Naive thymus-derived CD4-positive, alpha-beta T cell (primary cell): ENCODE results near the gene BTBD19. TPM values are rescaled to one million over a fixed set of nuclear protein-coding genes. Genes with fewer than 3 reads are reported as not detected.

Experiments
- ATAC-seq: fragments of 150-1000 bp; cut with Tn5 transposase; 2 replicates; pipeline ENCODE4 v1.10.0; 2021; ENCODE audit warnings: mild to moderate bottlenecking, moderate library complexity
- CTCF ChIA-PET: fragments of 350-600 bp; sonication (Branson Sonifier 250); formaldehyde crosslinking; loops from one replicate; lab custom pipeline; 2021; ENCODE audit warnings: antibody characterized with exemption; lab: Charles Lee
- POLR2A ChIA-PET: fragments of 350-600 bp; sonication (Branson Sonifier 250); formaldehyde crosslinking; loops from one replicate; lab custom pipeline; 2021; ENCODE audit warnings: antibody characterized with exemption, inconsistent platforms; lab: Charles Lee
- DNase-seq, 9 donors: peaks; one replicate each; pipeline versions ENCODE4 v3.0.0 to v3.0.0-alpha.2; 2020 to 2022; ENCODE audit warnings: mixed read lengths in 1 of 9
- H3K27ac ChIP-seq: one replicate; pipeline ENCODE4 v1.7.0; 2013; ENCODE audit warnings: mild to moderate bottlenecking, low read depth, low read length, moderate library complexity
- H3K27me3 ChIP-seq, 2 donors: one replicate each; pipeline ENCODE4 v1.7.0; 2013; ENCODE audit warnings: low read length in 2 of 2, mild to moderate bottlenecking in 2 of 2, moderate library complexity in 2 of 2; ENCODE audit not compliant: control insufficient read depth in 2 of 2, insufficient read depth in 2 of 2
- H3K36me3 ChIP-seq, 3 experiments: 1 replicate in 2 of 3; 2 replicates in 1 of 3; pipeline ENCODE4 v1.7.0; 2013; ENCODE audit warnings: low read length in 3 of 3, mild to moderate bottlenecking in 3 of 3, moderate library complexity in 1 of 3; ENCODE audit not compliant: insufficient read depth in 3 of 3, control insufficient read depth in 2 of 3
- H3K4me1 ChIP-seq, 2 donors: one replicate each; pipeline ENCODE4 v1.7.0; 2013; ENCODE audit warnings: low read length in 2 of 2, mild to moderate bottlenecking in 2 of 2, moderate library complexity in 1 of 2; ENCODE audit not compliant: control insufficient read depth in 2 of 2, insufficient read depth in 2 of 2
- H3K4me3 ChIP-seq: 2 replicates; pipeline ENCODE4 v1.7.0; 2013; ENCODE audit warnings: mild to moderate bottlenecking, low read length
- H3K9me3 ChIP-seq, 3 experiments: 1 replicate in 2 of 3; 2 replicates in 1 of 3; pipeline ENCODE4 v1.7.0; 2013; ENCODE audit warnings: low read length in 3 of 3; ENCODE audit not compliant: control insufficient read depth in 2 of 3
- H3K27ac Mint-ChIP-seq, 9 donors: one replicate each; pipeline ENCODE4 v1.8.0; 2020 to 2022; ENCODE audit warnings: mixed read lengths in 9 of 9, mild to moderate bottlenecking in 8 of 9, moderate library complexity in 5 of 9, inconsistent platforms in 2 of 9
- H3K27me3 Mint-ChIP-seq, 5 donors: one replicate each; pipeline ENCODE4 v1.8.0; 2021 to 2022; ENCODE audit warnings: mixed read lengths in 5 of 5, mild to moderate bottlenecking in 1 of 5
- H3K36me3 Mint-ChIP-seq, 5 donors: one replicate each; pipeline ENCODE4 v1.8.0; 2020 to 2022; ENCODE audit warnings: mixed read lengths in 5 of 5, mild to moderate bottlenecking in 3 of 5, inconsistent platforms in 1 of 5
- H3K4me1 Mint-ChIP-seq, 7 donors: one replicate each; pipeline ENCODE4 v1.8.0; 2020 to 2022; ENCODE audit warnings: mixed read lengths in 7 of 7, mild to moderate bottlenecking in 3 of 7, inconsistent platforms in 1 of 7
- H3K4me3 Mint-ChIP-seq, 10 donors: one replicate each; pipeline ENCODE4 v1.8.0; 2020 to 2022; ENCODE audit warnings: mild to moderate bottlenecking in 10 of 10, mixed read lengths in 10 of 10, moderate library complexity in 6 of 10, inconsistent platforms in 2 of 10
- H3K9me3 Mint-ChIP-seq, 11 donors: one replicate each; pipeline ENCODE4 v1.8.0; 2020 to 2022; ENCODE audit warnings: mixed read lengths in 11 of 11, mild to moderate bottlenecking in 4 of 11, inconsistent platforms in 1 of 11, moderate library complexity in 1 of 11
- intact Hi-C, 2 donors: fragments of 100-400 bp; cut with micrococcal nuclease; formaldehyde crosslinking; loops; one replicate each; pipeline ENCODE4 v1.15.1; 2023
- polyA plus RNA-seq, 2 donors: library from polyadenylated mRNA; unstranded; fragments of 300-500 nt; fragmentation: Illumina TruSeq; gene quantifications; one replicate each; pipeline ENCODE4 v1.2.3, GENCODE V29; 2021
- total RNA-seq, 6 experiments: library from RNA in 5 of 6; stranded (reverse) in 5 of 6; gene quantifications; 1 replicate in 5 of 6; 2 replicates in 1 of 6; pipeline ENCODE4 v1.2.3 and lab custom pipeline; 2021 to 2026

The BTBD19 gene
- total and polyA plus RNA-seq, 7 experiments from 2014 or later, result 0.07 to 47.2 (median 12.5) TPM

DNA sequence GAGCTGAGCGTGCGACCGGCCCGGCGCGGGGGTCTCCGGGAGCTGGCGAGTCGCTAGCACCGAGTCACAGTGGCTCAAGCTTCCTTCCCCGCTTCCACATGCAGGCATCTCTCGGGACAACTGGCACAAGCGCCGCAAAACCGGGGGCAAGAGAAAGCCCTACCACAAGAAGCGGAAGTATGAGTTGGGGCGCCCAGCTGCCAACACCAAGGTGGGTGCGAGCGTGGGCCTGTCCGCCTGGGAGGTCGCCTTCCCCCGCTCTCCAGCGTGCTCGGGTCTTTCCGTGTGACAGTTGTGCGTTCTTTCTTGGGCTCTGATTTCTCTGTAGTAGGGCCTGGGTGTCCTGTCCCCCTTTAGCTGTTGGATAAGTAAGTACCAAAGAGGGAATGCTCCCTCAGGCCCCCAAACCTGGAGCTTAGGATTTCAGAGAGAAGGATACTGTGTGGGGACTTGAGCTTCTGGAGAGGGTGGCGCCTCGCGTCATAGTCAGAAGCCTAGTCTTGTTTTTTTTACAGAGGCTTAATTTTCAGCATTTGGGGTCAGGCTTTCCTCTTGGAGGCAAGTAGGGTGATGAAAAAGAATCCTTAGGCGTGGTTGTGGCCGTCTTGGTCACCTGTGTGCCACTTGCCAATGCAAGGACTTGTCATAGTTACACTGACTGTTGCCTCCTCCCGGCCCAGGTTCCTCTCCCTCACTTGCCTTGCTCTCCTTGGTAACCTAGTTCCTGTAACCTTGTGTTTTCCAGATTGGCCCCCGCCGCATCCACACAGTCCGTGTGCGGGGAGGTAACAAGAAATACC, 32.2 kb upstream of the BTBD19 start:
- H3K9me3 Mint-ChIP-seq, result no peaks in the 10 kb centered on the region
- peak; percentile 30 for ATAC-seq
- intact Hi-C loops, result loop anchor here (1.0 to 10.0 kb wide), 15 partner anchors 8 to 909 kb away; partner anchors contain the start of genes KIF2C (in 2 of the 2), PLK3 (in 2 of the 2), RNU5D-1 (in 2 of the 2) and UROD (in 2 of the 2)
- CTCF ChIA-PET, result interaction anchor here (0.6 to 1.6 kb wide), 9 partner anchors 8 to 973 kb away, joined by 3 to 8 read pairs (median 3); partner anchors contain the start of genes HECTD3 and PLK3
- H3K27ac ChIP-seq, result peak overlapping the region; percentile 89
- H3K4me3 Mint-ChIP-seq, result peak overlapping the region; percentile 88 to 99 (median 92)
- no peaks in the 10 kb centered on the region for H3K27me3 ChIP-seq
- H3K36me3 ChIP-seq, result peaks cover 0 to 42% (median 7%) of the 10 kb centered on the region in 3 experiments
- peaks cover 20 to 48% (median 38%) of the 10 kb centered on the region in 7 donors for H3K4me1 Mint-ChIP-seq
- POLR2A ChIA-PET, result interaction anchor here (0.5 to 5.5 kb wide), 30 partner anchors 10 to 915 kb away, joined by 3 to 93 read pairs (median 5); partner anchors contain the start of genes BEST4, BTBD19, DYNLT4 and GPBP1L1
- peak overlapping the region; percentile 99 for H3K4me3 ChIP-seq
- no peaks in the 10 kb centered on the region for H3K27me3 Mint-ChIP-seq
- H3K27ac Mint-ChIP-seq, result peak overlapping the region; percentile 91 to 98 (median 94)
- peak in 1 of 9 donors; percentile 24 for DNase-seq
- H3K4me1 ChIP-seq, result peaks cover 6 to 19% of the 10 kb centered on the region in 2 donors
- no peaks in the 10 kb centered on the region for H3K9me3 ChIP-seq
- peaks cover 8 to 42% (median 21%) of the 10 kb centered on the region in 5 donors for H3K36me3 Mint-ChIP-seq

DNA sequence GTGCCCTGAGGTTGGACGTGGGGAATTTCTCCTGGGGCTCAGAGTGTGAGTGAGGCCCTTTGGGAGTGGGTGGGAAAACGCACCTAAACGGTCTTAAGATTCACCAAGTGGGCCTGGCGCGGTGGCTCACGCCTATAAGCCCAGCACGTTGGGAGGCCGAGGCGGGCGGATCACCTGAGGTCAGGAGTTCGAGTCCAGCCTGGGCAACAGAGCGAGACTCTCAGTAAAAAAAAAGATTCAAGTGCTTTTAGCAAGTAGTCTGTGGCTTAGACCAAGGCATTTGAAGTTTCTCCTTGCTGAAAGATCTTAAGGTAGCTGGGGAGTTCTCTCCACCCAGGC, 31.6 kb upstream of the BTBD19 start:
- H3K36me3 ChIP-seq, result peaks cover 0 to 47% (median 7%) of the 10 kb centered on the region in 3 experiments
- no peaks in the 10 kb centered on the region for H3K27me3 Mint-ChIP-seq
- ATAC-seq (no peak), DNase-seq (no peak)
- H3K27ac ChIP-seq, result peak overlapping the region; percentile 89
- H3K4me3 ChIP-seq, result peak overlapping the region; percentile 99
- H3K27ac Mint-ChIP-seq, result peak overlapping the region; percentile 91 to 98 (median 94)
- H3K4me1 Mint-ChIP-seq, result peaks cover 20 to 53% (median 41%) of the 10 kb centered on the region in 7 donors
- H3K9me3 Mint-ChIP-seq, result no peaks in the 10 kb centered on the region
- H3K4me1 ChIP-seq, result peaks cover 6 to 19% of the 10 kb centered on the region in 2 donors
- CTCF ChIA-PET, result interaction anchor here (1.6 kb wide), 1 partner anchor 24 kb away, joined by 8 read pairs; the partner anchor contains the start of gene PLK3
- intact Hi-C loops, result loop anchor here in 1 of 2 donors (10.0 kb wide), 1 partner anchor 908 kb away; the partner anchor contains the start of genes GPBP1L1 and TMEM69
- no peaks in the 10 kb centered on the region for H3K9me3 ChIP-seq
- peaks cover 8 to 47% (median 24%) of the 10 kb centered on the region in 5 donors for H3K36me3 Mint-ChIP-seq
- H3K4me3 Mint-ChIP-seq, result peak overlapping the region; percentile 88 to 99 (median 92)
- H3K27me3 ChIP-seq, result no peaks in the 10 kb centered on the region
- POLR2A ChIA-PET, result interaction anchor here (0.6 to 5.5 kb wide), 18 partner anchors 11 to 724 kb away, joined by 3 to 93 read pairs (median 12); partner anchors contain the start of genes BEST4, BTBD19, DYNLT4 and HECTD3

DNA sequence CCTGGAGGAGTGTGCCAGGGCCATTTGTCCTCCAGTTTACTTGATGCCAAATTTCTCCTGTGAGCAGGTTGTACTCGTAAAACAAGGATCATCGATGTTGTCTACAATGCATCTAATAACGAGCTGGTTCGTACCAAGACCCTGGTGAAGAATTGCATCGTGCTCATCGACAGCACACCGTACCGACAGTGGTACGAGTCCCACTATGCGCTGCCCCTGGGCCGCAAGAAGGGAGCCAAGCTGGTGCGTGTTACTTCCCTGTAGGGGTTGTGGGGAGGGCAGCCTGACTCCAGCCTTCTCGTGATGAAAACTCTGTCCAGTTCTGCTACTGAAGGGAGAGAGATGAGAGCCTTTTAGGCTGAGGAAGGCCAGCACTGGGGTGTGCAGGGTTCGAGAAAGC, 30.8 kb upstream of the BTBD19 start:
- Mint-ChIP-seq H3K27me3 (no peaks in the 10 kb centered on the region), H3K4me1 (peaks cover 20 to 53% (median 41%) of the 10 kb centered on the region in 7 donors), H3K4me3 (peak overlapping the region; percentile 8 to 99 (median 88)), H3K36me3 (peaks cover 8 to 53% (median 24%) of the 10 kb centered on the region in 5 donors), H3K27ac (peak overlapping the region; percentile 30 to 95 (median 77)), H3K9me3 (no peaks in the 10 kb centered on the region)
- no peaks in the 10 kb centered on the region for H3K27me3 ChIP-seq
- peaks cover 0 to 47% (median 7%) of the 10 kb centered on the region in 3 experiments for H3K36me3 ChIP-seq
- intact Hi-C loops, result loop anchor here in 1 of 2 donors (10.0 kb wide), 1 partner anchor 907 kb away; the partner anchor contains the start of genes GPBP1L1 and TMEM69
- H3K9me3 ChIP-seq, result no peaks in the 10 kb centered on the region
- no peak overlapping the region for H3K4me3 ChIP-seq
- POLR2A ChIA-PET, result interaction anchor here (0.8 to 5.5 kb wide), 8 partner anchors 10 to 518 kb away, joined by 3 to 93 read pairs (median 14); partner anchors contain the start of genes BEST4, BTBD19, DYNLT4 and RNU5D-1
- ATAC-seq (no peak), DNase-seq (no peak)
- peak overlapping the region; percentile 89 for H3K27ac ChIP-seq
- peaks cover 6 to 19% of the 10 kb centered on the region in 2 donors for H3K4me1 ChIP-seq
- CTCF ChIA-PET, result interaction anchor here (1.1 kb wide), 1 partner anchor 715 kb away, joined by 4 read pairs; no protein-coding TSS in a partner anchor

DNA sequence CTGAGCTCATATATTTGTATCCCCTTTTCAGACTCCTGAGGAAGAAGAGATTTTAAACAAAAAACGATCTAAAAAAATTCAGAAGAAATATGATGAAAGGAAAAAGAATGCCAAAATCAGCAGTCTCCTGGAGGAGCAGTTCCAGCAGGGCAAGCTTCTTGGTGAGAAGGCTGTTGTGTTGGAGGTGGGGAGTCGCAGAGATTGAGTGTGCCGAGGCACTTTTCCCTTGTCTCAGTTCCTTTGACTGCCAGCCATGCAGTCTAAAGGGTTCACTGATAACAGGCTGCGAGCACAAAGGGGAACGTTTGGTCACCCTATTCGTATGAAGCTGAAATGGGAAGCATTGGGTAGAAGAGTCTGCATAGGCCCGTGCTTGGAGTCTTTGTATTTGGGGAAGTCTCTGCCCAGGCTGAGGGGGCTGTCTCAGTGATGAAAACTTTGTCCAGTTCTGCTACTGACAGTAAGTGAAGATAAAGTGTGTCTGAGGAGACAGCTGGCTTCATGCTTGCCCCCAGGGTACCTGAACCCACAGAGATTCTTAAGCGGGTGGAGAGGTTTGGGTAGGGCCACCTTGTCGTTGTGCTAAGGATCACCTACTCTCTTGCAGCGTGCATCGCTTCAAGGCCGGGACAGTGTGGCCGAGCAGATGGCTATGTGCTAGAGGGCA, 30.2 kb upstream of the BTBD19 start:
- H3K27me3 Mint-ChIP-seq, result no peaks in the 10 kb centered on the region
- no peaks in the 10 kb centered on the region for H3K9me3 Mint-ChIP-seq
- no peaks in the 10 kb centered on the region for H3K9me3 ChIP-seq
- H3K36me3 ChIP-seq, result peaks cover 0 to 47% (median 7%) of the 10 kb centered on the region in 3 experiments
- H3K4me3 ChIP-seq, result no peak overlapping the region
- no peak overlapping the region for H3K27ac ChIP-seq
- H3K4me3 Mint-ChIP-seq, result peak overlapping the region in 6 of 10 donors; percentile 16 to 90 (median 88)
- ChIA-PET CTCF (interaction anchor here (1.1 kb wide), 1 partner anchor 714 kb away, joined by 4 read pairs; no protein-coding TSS in a partner anchor), POLR2A (interaction anchor here (0.8 to 5.5 kb wide), 6 partner anchors 9 to 57 kb away, joined by 3 to 93 read pairs (median 22); partner anchors contain the start of genes BEST4, BTBD19, DYNLT4 and RNU5D-1)
- H3K27ac Mint-ChIP-seq, result peak overlapping the region in 8 of 9 donors; percentile 3 to 95 (median 72)
- peaks cover 20 to 49% (median 37%) of the 10 kb centered on the region in 7 donors for H3K4me1 Mint-ChIP-seq
- H3K4me1 ChIP-seq, result peaks cover 6 to 19% of the 10 kb centered on the region in 2 donors
- ATAC-seq (no peak), DNase-seq (no peak)
- intact Hi-C loops, result loop anchor here in 1 of 2 donors (10.0 kb wide), 1 partner anchor 907 kb away; the partner anchor contains the start of genes GPBP1L1 and TMEM69
- peaks cover 8 to 51% (median 24%) of the 10 kb centered on the region in 5 donors for H3K36me3 Mint-ChIP-seq
- H3K27me3 ChIP-seq, result no peaks in the 10 kb centered on the region

DNA sequence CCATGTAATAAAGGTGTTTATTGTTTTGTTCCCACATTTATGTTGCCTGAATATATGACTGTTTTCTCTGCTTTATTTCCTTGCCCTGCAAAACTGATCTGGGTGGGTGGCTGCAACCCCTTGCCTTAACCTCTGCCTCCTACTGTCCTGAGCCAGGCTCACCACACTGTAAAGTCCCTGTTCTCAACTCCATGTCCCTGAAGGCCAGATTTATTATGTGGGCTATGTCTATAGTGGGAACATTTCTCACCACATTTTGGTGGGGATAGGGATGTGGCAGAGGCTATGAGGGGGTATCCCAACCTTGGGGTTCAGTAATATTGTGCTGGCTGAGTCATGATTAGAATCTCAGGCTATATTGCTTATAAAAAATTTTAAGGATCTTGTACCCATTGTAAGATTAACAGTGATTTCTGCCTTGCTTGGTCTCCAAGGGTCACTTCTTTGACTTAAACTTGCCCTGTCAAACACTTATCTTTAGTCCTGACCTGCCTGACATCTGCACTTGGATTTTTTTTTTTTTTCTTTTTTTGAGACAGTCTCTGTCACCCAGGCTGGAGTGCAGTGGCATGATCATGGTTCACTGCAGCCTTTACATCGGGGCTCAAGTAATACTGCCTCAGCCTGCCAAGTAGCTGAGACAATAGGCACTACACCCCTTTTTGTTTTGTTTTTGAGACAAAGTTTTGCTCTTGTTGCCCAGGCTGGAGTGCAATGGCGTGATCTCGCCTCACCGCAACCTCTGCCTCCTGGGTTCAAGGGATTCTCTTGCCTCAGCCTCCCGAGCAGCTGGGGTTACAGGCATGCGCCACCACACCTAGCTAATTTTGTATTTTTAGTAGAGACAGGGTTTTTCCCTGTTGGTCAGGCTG, 29.4 kb upstream of the BTBD19 start:
- H3K27me3 Mint-ChIP-seq, result no peaks in the 10 kb centered on the region
- peaks cover 26 to 54% (median 44%) of the 10 kb centered on the region in 7 donors for H3K4me1 Mint-ChIP-seq
- Histone ChIP-seq H3K27me3 (no peaks in the 10 kb centered on the region), H3K27ac (no peak overlapping the region), H3K4me1 (peaks cover 10 to 27% of the 10 kb centered on the region in 2 donors), H3K4me3 (no peak overlapping the region), H3K9me3 (no peaks in the 10 kb centered on the region), H3K36me3 (peaks cover 0 to 47% (median 7%) of the 10 kb centered on the region in 3 experiments)
- POLR2A ChIA-PET, result interaction anchor here (0.6 to 5.5 kb wide), 6 partner anchors 18 to 261 kb away, joined by 3 to 63 read pairs (median 3); partner anchors contain the start of gene RNU5D-1
- DNase-seq (no peak), ATAC-seq (no peak)
- peaks cover 8 to 53% (median 24%) of the 10 kb centered on the region in 5 donors for H3K36me3 Mint-ChIP-seq
- peak overlapping the region in 2 of 10 donors; percentile 5 to 28 for H3K4me3 Mint-ChIP-seq
- no peaks in the 10 kb centered on the region for H3K9me3 Mint-ChIP-seq
- intact Hi-C loops, result loop anchor here in 1 of 2 donors (10.0 kb wide), 1 partner anchor 906 kb away; the partner anchor contains the start of genes GPBP1L1 and TMEM69
- H3K27ac Mint-ChIP-seq, result peak overlapping the region in 4 of 9 donors; percentile 3 to 74 (median 62)
- CTCF ChIA-PET, result no interaction called here
